Stromal cell of bone marrow (primary cell): ENCODE data around the gene OR2T29.
"Not testable (repeated sequence)": the region's sequence is repeated elsewhere in the genome, so short reads cannot be mapped to it uniquely, and the experiment has no call there.

ENCODE experiments used
- DNase-seq: peaks from one replicate; pipeline ENCODE4 v3.0.0-alpha.2; 2012; ENCODE audit warnings: low read depth

The OR2T29 gene, protein sequence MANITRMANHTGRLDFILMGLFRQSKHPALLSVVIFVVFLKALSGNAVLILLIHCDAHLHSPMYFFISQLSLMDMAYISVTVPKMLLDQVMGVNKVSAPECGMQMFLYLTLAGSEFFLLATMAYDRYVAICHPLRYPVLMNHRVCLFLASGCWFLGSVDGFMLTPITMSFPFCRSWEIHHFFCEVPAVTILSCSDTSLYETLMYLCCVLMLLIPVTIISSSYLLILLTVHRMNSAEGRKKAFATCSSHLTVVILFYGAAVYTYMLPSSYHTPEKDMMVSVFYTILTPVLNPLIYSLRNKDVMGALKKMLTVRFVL

DNA sequence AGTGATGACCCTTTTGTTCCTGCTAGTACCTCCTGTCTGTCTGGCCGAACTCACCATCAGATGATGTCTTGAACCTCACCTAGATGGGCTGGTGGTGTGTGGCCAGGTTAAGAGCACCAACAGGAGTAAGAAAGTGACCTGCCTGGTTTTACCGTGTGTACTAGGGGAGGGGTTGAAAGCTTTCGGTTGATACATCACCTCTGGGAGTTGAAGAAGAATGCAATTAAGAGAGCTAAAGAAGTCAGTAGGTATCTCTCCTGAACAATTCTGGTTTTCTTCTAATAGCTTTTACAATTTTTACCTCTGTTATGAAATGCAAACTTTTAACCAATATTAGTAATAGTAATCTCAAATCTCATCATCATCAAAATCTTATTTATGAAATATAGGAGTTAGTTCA lies at the start of gene OR2T29:
Gene OR2T29, minus strand, starts transcription at position 101 of the 400 bp plus-strand sequence. CDS start 3,281 bp downstream, outside the sequence.
- DNase-seq, result not testable (repeated sequence)

DNA sequence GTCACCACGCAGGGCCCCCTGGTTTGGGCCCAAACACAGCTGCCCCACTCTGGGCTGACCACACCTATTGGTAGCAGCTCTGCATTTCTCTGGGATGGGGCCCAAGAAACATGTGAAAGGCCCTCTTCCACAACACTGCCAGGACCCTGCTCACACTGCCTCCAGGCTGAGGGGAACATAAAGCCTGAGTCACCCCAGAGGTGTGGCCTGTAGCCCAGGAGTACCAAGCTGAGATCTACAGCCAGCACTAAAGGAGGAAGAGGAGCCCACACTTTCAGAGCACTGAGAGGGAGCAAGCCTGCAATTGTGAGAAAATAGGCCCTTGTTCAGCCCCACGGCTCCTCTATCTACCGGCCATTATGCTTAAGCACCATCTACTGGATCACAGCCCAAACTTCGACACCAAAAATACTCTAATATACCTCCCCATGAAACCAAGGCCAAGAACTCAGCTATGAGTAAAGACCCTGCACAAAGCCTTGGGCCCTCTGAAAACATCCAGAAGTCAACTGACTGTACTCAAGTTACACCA lies 49.4 kb upstream of the OR2T29 start:
- DNase-seq, result no peak

DNA sequence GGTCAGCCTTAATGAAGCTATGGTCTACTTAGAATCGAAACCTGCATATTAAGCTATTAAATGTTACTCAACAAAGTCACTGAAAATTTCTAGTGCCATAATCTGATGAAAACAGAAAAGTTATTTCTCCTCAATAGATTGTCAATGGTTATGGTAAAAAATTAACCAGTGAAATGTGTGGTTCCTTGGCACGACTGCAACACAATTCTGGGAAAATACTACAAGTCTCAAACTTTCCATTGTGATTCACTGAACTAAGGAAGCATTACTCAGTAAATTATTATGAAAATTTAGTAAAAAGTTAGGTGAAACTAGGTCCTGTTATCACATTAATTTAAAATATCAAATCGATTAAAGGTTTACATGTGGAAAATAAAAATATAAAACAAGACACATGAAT lies 47.7 kb upstream of the OR2T29 start:
- no peak for DNase-seq

DNA sequence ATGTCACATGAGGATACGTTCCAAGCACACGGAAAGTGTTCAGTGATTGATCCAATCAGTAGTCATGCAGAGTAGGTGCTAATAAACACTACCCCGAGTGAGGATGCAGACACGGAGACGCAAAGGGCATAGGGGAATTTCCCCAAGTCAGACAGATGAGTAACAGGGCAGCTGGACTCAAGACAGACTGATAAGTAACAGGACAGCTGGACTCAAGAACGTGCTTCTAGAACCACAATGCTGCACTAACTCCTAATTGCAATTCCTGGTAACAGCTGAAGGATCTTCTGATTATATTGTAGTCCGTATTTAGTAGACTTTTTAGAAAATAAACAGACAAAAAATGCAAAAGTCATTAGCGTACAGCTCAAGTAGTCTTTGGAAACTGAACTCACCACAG lies 36.8 kb upstream of the OR2T29 start:
- no peak for DNase-seq

DNA sequence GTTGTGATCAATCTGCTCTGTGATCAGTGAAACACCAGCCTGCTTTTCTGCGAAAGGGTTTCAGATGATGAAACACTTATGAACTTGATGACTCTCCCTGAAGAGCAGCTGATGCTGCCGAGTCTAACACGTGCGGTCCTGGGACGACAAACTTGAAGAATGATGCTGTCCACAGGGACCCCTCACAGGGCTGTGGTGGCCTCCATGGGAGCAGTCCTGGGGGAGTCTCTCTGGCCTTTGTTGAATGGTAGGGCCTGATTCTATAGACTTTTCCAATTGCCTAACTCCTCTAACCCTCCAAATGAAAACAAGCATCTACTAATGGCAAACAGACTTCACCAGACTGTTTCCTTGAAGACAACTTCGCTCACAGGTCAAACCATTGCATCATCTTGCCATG lies 35.0 kb upstream of the OR2T29 start, which contains the start of gene OR2T10:
Gene OR2T10, minus strand, starts transcription at position 112 of the 400 bp plus-strand sequence. CDS start 3,932 bp downstream, outside the sequence.
- DNase-seq, result no peak

DNA sequence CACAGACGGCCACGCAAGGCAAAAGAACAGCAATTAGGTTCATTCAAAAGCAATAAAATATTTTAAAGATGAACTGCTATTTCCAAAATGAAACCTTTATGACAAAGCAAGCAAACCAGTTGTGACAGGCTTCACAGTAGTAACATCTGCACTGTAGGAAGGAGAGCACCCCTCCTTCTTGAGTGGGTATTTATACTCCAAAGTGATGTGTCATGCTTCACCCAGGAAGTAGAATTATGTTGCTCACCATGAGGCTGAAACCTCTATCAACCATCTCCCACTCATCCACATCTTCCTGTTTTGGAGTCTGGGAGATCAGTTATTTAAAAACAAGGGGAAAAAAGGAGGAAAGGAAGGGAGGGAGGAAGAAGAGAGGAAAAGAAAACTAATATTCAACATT lies 34.0 kb upstream of the OR2T29 start:
- no peak for DNase-seq

DNA sequence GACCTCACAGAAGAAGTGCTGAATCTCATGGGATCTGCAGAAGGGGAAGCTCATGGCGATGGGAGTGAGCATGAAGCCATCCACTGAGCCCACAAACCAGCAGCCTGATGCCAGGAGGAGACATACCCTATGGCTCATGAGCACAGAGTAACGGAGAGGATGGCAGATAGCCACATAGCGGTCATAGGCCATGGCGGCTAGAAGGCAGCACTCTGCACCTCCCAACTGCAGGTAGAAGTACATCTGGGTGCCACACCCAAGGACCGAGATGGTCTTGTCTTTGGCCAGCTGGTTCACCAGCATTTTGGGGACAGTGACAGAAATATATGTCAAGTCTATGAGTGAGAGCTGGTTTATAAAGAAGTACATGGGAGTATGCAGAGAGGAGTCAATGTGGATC lies 30.7 kb upstream of the OR2T29 start:
- no peak for DNase-seq

DNA sequence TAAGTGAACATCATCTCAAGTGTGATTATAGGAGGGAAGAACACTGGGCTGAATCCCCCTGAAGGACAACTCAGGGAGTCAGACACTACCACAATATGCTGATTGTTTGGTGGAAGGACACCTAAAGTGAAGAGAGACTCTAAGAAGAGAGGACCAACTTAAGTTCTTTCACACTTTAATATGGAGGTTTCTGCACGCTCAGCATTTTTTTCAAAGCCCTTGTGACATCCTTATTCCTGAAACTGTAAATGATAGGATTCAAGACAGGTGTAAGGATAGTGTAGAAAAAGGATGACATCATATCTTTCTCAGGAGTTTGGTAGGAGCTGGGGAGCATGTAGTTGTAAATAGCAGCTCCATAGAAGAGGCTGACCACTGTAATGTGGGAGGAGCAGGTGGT lies 30.1 kb upstream of the OR2T29 start:
- DNase-seq, result no peak

DNA sequence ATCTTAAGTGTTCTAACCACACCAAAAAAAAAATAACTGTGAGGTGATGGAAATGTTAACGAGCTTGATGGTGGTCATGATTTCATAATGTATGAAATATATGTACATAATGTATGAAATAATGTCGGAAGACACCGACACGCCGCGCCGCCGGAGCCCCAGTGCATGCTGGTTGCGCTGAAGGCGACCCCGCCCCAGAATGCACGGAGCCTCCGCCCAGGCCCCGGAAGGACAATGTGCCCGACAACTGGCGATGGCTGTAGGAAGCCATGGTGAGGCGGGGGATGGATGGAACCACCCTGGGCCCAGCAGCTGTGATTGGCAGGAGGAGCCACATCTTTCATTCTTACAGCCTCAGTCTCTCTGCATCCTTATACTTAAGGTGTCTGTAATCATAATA lies 27.5 kb upstream of the OR2T29 start:
- no peak for DNase-seq

DNA sequence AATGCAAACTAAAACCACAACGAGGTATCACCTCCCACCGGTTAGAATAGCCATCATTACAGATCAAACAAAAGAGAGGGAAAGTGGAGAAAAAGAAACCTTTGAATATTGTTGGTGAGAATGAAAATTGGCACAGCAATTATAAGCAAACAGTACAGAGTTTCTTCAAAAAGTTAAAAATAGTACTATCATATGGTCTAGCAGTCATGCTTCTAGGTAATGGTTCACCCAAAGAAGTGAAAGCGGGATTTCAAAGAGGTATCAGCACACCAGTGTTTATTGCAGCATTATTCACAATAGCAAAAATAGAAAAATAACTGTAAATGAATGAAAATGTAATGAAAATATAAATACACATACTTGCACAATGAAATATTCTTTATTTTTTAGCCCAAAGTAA lies 26.8 kb upstream of the OR2T29 start:
- DNase-seq, result no peak

DNA sequence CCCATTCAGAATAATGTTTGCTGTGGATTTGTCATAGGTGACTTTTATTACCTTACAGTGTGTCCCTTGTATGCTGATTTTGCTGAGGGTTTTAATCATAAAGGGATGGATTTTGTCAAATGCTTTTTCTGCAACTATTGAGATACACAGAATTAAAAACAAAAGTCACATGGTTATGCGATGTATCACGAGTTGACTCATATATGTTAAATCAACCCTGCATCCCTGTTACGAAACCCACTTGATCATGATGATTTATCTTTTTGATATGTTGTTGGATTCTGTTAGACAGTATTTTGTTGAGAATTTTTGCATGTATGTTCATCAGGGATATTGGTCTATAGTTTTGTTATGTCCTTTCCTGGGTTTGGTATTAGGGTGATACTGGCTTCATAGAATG lies 22.7 kb upstream of the OR2T29 start:
- DNase-seq, result no peak

DNA sequence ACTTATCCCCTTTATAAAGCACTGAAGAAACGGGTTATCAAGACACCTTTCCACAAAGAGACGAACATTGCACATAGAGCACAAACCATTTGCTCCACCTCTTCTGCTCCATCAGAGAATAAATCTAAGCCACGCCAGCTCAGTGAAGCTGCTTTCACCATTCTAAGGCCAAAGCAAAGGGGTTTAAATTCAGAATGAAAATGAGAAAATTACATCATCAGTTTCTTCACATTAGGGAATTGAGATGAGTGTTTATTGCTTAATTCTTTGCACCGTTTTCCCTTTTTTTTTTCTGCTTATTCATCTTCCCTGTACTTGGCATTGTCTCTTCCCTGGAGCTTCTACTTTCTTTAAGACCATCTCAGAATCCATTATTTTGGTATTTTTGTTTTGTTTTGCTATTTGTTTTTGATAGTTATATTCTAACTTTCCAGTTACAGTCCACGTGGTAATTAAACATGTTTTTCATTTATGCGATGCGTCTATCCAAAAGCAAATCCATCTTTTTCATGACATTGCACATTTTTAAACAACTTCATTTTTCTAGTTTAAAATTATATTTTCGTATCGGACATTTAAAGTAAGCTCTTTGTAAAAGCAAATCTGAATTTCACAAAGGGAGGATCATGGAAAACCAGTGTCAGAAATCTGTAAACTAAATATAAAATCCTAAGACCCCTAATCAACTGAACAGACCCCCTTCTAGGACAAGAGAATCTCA lies 13.8 kb upstream of the OR2T29 start:
- no peak for DNase-seq

DNA sequence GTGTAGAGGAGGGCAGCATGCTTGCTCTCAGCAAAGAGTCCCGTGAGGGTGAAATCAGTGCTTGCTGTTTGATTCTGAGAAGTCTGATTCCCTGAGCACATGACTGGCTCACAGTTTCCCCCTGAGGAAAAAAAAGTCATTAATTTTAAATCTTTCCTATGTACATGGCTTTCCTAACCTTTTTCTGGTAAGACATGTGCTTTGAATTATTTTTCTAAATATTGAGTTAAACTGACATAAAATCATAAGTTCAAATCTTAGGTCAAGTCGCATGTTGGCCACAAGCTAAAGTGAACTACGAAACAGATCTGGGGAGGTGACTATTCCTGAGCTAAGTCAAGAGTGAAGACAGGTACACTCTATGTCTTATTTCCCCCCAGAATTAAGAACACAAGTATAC lies 12.1 kb upstream of the OR2T29 start, which contains the start of gene OR2T34:
Gene OR2T34, minus strand, starts transcription at position 101 of the 400 bp plus-strand sequence. Its CDS starts 0 bp downstream, at position 101.
- DNase-seq, result not testable (repeated sequence)

DNA sequence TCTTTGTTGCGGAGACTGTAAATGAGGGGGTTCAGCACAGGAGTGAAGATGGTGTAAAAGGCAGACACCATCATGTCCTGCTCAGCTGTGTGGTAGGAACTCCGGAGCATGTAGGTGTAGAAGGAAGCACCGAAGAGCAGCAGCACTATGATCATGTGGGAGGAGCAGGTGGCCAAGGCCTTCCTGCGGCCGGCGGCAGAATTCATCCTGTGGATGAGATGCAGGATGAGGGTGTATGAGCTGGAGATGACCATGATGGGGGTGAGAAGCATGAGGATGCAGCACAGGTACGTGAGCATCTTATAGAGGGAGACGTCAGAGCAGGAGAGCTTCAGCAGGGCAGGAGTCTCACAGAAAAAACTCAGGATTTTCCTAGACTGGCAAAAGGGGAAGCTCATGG lies 11.3 kb upstream of the OR2T29 start:
- DNase-seq, result not testable (repeated sequence)

DNA sequence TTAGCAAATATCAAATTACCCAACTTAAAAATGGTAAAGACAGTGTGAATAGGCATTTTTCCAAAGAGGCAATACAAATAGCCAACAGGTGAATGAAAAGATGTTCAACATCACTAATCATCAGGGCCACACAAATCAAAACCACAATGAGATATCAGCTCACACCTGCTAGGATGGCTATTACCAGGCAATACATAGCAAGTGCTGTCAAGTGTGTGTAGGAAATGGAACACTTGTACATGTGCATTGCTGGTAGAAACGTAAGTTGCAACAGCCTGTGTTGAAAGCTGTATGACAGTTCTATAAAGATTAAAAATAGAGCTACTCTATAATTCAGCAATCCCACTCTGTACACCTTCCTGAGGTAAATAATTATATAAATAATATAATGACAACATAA lies 9.5 kb upstream of the OR2T29 start:
- not testable (repeated sequence) for DNase-seq

DNA sequence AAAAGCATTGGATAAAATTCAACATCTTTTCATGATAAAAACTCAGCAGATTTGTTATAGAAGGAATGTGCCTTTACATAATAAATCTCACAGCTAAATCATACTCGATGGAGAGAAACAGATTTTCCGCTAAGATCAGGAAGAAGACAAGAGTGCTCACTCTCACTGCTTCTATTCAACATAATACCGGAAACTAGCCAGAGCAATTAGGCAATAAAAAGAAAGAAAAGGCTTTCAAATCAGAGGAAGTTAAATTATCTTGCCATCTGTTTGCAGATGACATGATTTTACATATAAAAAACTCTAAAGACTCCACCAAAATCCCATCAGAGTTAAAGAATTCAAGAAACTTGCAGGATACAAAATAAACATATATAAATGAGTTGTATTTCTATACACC lies 8.2 kb upstream of the OR2T29 start:
- DNase-seq, result not testable (repeated sequence)

DNA sequence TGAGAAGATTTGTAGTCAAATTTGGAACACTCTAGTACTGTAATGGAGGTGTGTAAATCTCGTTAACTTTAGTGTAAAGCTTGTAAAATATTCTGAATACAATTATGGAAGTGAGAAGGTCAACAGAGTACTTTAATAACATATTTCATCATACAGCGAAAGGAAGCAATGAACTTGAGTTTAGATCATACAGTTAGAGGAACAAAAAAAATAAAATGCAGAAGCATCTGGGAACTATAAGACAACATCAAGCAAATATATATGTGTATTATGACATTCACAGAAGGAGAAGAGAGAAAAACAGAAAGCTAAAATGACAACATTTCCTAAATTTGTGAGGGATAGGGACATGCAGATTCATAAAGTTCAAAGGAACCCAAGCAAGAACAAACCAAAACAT lies 6.5 kb upstream of the OR2T29 start:
- DNase-seq, result not testable (repeated sequence)

DNA sequence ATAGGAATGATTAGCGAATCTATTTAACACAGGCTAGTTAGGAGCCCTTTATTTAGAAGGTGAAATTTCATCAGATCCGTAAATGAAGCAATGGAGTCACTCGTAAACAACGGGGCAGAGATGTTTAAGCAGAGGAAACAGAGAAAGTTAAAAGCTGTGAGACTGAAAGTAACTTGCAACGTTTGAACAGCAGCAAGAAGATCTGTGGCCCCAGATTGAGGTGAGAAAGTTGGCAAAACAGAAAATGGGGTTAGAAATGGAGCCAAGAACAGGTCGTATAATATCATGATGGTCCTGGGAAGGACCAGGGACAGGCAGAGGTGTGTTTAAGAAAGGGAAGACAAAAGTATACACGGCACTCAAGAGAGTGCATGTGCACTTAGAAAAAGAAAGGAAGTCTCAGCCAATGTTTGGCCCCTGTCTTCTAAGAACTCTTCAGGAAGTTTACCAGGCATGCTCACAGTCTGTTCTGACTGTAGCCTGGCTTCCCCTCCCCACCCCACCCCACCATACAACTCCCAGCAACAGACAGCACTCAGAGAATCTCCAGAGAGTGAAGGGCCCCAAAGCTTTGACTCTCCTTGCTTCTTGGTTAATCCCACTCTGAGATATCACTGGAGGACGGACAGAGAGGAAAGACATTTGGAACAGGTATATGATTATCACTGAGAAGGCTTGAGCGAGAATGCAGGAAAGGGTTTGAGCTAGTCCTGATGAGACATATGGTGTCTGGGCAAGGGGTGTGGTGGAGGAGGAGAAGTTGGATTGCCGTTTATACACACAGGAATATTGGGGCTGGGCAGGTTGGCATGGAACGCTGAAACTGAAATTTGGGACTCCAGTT lies 3.2 kb upstream of the OR2T29 start:
- DNase-seq, result not testable (repeated sequence)

DNA sequence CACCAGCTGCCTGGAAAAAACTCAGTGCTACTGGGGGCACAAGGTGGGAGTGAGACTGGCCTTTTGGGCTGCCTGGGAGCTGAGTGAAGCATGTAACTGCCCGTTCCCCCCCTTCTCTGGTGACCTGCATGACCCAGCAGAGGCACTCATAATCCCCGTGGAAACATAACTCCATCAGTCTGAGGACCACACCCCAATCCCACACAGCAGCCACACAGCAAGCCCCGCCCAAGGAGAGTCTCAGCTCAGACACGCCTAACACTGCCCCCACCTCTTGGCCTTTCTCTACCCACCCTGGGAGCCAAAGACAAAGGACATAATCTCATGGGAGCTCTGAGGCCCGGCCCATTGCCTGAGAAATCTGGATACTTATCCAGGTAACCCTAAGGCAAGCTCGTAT lies 11.5 kb downstream of the OR2T29 start:
- DNase-seq, result not testable (repeated sequence)

DNA sequence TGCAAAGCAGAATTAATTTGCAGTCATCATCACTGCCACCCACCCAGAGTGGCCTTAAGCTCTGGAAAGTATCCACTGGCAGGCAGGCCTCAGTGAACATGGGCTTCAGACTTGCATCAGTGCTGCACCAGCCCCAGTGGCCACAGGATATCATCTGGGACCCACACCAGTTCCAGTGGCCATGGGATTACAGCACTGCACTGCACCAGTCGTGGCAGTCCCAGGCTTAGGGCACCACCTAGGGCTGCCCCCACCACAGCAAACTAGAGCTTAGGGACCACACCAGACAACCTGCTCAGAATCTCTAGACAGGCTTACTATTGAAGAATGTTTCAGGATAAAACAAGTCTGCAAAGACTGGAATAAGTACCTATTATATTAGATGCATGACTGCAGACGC lies 15.2 kb downstream of the OR2T29 start:
- not testable (repeated sequence) for DNase-seq

DNA sequence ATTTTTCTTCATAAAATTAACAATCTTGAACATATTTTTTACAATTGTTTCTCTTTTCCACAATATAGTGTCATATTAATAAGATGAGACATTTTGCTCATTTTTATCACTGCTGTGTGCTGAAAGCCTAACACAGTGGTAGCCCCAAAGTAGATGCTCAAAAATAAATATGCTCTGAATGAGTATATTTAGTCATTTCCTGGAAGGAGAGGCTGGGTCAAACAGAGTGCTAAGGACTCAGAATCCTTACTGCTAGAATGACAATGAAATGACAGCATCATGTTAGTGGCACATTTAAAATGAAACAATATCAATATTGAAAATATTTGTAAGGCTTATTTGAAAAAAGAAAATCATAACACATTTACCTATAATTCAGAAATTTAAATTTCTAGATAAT lies 25.1 kb downstream of the OR2T29 start:
- DNase-seq, result not testable (repeated sequence)

DNA sequence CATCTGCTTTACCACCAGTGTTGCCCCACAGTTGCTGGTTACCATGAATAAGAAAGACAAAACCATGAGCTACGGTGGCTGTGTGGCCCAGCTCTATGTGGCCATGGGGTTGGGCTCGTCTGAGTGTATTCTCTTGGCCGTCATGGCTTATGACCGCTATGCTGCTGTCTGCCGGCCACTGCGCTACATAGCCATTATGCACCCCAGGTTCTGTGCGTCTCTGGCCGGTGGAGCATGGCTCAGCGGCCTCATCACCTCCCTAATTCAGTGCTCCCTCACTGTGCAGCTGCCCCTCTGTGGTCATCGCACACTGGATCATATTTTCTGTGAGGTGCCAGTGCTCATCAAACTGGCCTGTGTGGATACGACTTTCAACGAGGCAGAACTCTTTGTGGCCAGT lies 40.7 kb downstream of the OR2T29 start:
- DNase-seq, result no peak
